ENCODE results near the gene SCAF4. TPM values are rescaled to one million over a fixed set of nuclear protein-coding genes. Genes with fewer than 3 reads are reported as not detected.

Gene SCAF4
- total RNA-seq, 1 experiment from 2014 or later: 31.2 TPM

DNA sequence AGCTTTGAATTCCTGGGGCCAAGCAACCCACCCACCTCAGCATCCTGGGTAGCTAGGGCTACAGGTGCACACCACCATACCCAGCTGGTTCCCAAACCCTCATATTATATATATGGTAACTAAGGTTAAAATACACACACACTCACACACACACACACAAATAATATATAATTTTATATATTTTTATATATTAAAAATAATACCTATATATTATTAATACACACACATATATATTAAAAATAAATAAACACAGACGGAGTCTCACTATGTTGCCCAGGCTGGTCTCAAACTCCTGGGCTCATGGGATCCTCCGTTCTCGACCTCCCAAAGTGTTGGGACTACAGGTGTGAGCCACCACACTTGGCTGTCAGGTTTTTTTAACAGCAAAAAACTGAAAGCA is 31.9 kb downstream of the SCAF4 start:
- no peak for DNase-seq
- H3K27ac Mint-ChIP-seq (ENCODE audit: unreplicated experiment): no peak overlapping the region
- no peaks in the 10 kb centered on the region for H3K4me1 Mint-ChIP-seq (ENCODE audit: low read depth, unreplicated experiment)
- TF ChIP-seq, protein P1, sequence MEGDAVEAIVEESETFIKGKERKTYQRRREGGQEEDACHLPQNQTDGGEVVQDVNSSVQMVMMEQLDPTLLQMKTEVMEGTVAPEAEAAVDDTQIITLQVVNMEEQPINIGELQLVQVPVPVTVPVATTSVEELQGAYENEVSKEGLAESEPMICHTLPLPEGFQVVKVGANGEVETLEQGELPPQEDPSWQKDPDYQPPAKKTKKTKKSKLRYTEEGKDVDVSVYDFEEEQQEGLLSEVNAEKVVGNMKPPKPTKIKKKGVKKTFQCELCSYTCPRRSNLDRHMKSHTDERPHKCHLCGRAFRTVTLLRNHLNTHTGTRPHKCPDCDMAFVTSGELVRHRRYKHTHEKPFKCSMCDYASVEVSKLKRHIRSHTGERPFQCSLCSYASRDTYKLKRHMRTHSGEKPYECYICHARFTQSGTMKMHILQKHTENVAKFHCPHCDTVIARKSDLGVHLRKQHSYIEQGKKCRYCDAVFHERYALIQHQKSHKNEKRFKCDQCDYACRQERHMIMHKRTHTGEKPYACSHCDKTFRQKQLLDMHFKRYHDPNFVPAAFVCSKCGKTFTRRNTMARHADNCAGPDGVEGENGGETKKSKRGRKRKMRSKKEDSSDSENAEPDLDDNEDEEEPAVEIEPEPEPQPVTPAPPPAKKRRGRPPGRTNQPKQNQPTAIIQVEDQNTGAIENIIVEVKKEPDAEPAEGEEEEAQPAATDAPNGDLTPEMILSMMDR (IDR thresholded peaks at IDR 0.05; ENCODE audit: unreplicated experiment): no peak
- intact Hi-C loops (cut with micrococcal nuclease; ENCODE audit: unreplicated experiment): no loop called here
- no peaks in the 10 kb centered on the region for H3K27me3 Mint-ChIP-seq (ENCODE audit: unreplicated experiment)
- CTCF ChIA-PET: no interaction called here
- H3K36me3 Mint-ChIP-seq (ENCODE audit: insufficient read depth, unreplicated experiment): peaks cover 15% of the 10 kb centered on the region
- no TSS peak for BruUV-seq (replicated peaks)
- no peaks in the 10 kb centered on the region for H3K9me3 Mint-ChIP-seq (ENCODE audit: low read depth, unreplicated experiment)
- no peak overlapping the region for H3K4me3 Mint-ChIP-seq (ENCODE audit: low read depth, unreplicated experiment)

GRCh38 chr21:31698461-31698860 is 33.5 kb downstream of the SCAF4 start:
- Mint-ChIP-seq H3K36me3 (ENCODE audit: insufficient read depth, unreplicated experiment) (peaks cover 15% of the 10 kb centered on the region), H3K27ac (ENCODE audit: unreplicated experiment) (no peak overlapping the region), H3K27me3 (ENCODE audit: unreplicated experiment) (no peaks in the 10 kb centered on the region), H3K9me3 (ENCODE audit: low read depth, unreplicated experiment) (no peaks in the 10 kb centered on the region), H3K4me1 (ENCODE audit: low read depth, unreplicated experiment) (no peaks in the 10 kb centered on the region), H3K4me3 (ENCODE audit: low read depth, unreplicated experiment) (no peak overlapping the region)
- no TSS peak for BruUV-seq (replicated peaks)
- DNase-seq: no peak
- intact Hi-C loops (cut with micrococcal nuclease; ENCODE audit: unreplicated experiment): no loop called here
- CTCF ChIA-PET: no interaction called here
- TF ChIP-seq, protein P1 (IDR thresholded peaks at IDR 0.05; ENCODE audit: unreplicated experiment): no peak

DNA sequence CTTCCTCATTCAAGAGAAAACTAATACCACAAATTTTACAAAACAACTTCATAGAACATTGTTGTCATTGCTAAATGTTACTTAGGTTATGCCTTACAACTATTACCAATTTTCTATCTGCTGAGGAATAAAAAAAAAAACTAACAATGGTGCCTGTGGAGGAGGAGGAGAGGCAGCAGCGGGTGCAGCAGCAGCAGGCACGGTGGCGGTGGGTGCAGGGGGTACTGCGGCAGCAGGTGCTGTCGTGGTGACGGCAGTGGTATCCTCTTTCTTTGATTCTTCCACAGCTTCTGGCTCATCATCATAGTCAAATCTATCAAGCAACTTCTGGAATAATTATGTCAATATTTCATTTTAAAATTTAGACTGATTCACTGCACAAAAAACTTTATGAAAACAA is 35.5 kb downstream of the SCAF4 start:
- intact Hi-C loops (cut with micrococcal nuclease; ENCODE audit: unreplicated experiment): no loop called here
- BruUV-seq (replicated peaks): no TSS peak
- H3K27ac Mint-ChIP-seq (ENCODE audit: unreplicated experiment): no peak overlapping the region
- H3K27me3 Mint-ChIP-seq (ENCODE audit: unreplicated experiment): no peaks in the 10 kb centered on the region
- no peak overlapping the region for H3K4me3 Mint-ChIP-seq (ENCODE audit: low read depth, unreplicated experiment)
- H3K36me3 Mint-ChIP-seq (ENCODE audit: insufficient read depth, unreplicated experiment): peaks cover 22% of the 10 kb centered on the region
- no peaks in the 10 kb centered on the region for H3K4me1 Mint-ChIP-seq (ENCODE audit: low read depth, unreplicated experiment)
- DNase-seq: no peak
- CTCF ChIA-PET: interaction anchor here (0.5 kb wide), 1 partner anchor 433 kb away, joined by 3 read pairs; no protein-coding TSS in a partner anchor
- TF ChIP-seq, protein P1 (IDR thresholded peaks at IDR 0.05; ENCODE audit: unreplicated experiment): no peak
- H3K9me3 Mint-ChIP-seq (ENCODE audit: low read depth, unreplicated experiment): no peaks in the 10 kb centered on the region

GRCh38 chr21:31693222-31693621 is 38.7 kb downstream of the SCAF4 start:
- Mint-ChIP-seq H3K36me3 (ENCODE audit: insufficient read depth, unreplicated experiment) (peaks cover 7% of the 10 kb centered on the region), H3K9me3 (ENCODE audit: low read depth, unreplicated experiment) (no peaks in the 10 kb centered on the region)

More at GRCh38 chr21:31693222-31693621, 38.7 kb downstream of the SCAF4 start:
- BruUV-seq (replicated peaks): no TSS peak
- Mint-ChIP-seq H3K4me1 (ENCODE audit: low read depth, unreplicated experiment) (no peaks in the 10 kb centered on the region), H3K27me3 (ENCODE audit: unreplicated experiment) (no peaks in the 10 kb centered on the region), H3K27ac (ENCODE audit: unreplicated experiment) (no peak overlapping the region), H3K4me3 (ENCODE audit: low read depth, unreplicated experiment) (no peak overlapping the region)
- TF ChIP-seq, protein P1 (IDR thresholded peaks at IDR 0.05; ENCODE audit: unreplicated experiment): no peak
- intact Hi-C loops (cut with micrococcal nuclease; ENCODE audit: unreplicated experiment): no loop called here
- DNase-seq: no peak
- CTCF ChIA-PET: no interaction called here
